HepG2 (cell line): ENCODE data around the gene RPS2. TPM values are rescaled to one million over a fixed set of nuclear protein-coding genes. Genes with fewer than 3 reads are reported as not detected.

Experiments
- ATAC-seq: fragments of 200-7000 bp; cut with Tn5 transposase; 3 replicates; pipeline ENCODE4 v1.9.1; 2020; ENCODE audit warnings: mild to moderate bottlenecking, moderate library complexity
- BruUV-seq: library from RNA; stranded (reverse); fragments of 400-500 nt; replicated peaks from 2 replicates; lab custom pipeline; 2021; lab: Mats Ljungman, UMichigan
- CTCF ChIA-PET: fragments of 300-600 bp; formaldehyde crosslinking; extraction: SDS; loops from one replicate; lab custom pipeline; 2021; ENCODE audit warnings: low total read pairs, inconsistent platforms, low intra/inter-chr PET ratio; lab: Yijun Ruan, JAX
- POLR2A ChIA-PET: fragments of 350-600 bp; sonication (Branson Sonifier 250); formaldehyde crosslinking; loops from one replicate; lab custom pipeline; 2020; ENCODE audit warnings: antibody characterized with exemption, inconsistent platforms; lab: Yijun Ruan, JAX
- DNase-seq: peaks from one replicate; pipeline ENCODE4 v3.0.0-alpha.2; 2015; ENCODE audit warnings: low spot score
- FAIRE-seq: peaks from 3 replicates; lab custom pipeline; 2011; peaks lifted over from hg19 to GRCh38; lab: Jason Lieb, UNC
- H2AFZ ChIP-seq: one replicate; pipeline ENCODE4 v1.6.1; 2011; ENCODE audit warnings: low read length, inconsistent platforms
- H3K27ac ChIP-seq: fragments of 300-600 bp; 3 replicates; pipeline ENCODE4 v1.8.0; 2011; ENCODE audit warnings: mixed run types, mild to moderate bottlenecking, mixed read lengths, low read length, inconsistent platforms; ENCODE audit not compliant: insufficient read depth; ENCODE audit errors: extremely low read length
- H3K27me3 ChIP-seq, 2 experiments: fragments of 200-600 bp in 1 of 2; 2 replicates in 1 of 2; 3 replicates in 1 of 2; pipeline versions ENCODE4 v1.6.0 to v1.8.0; 2011; ENCODE audit warnings: low read length in 2 of 2, mild to moderate bottlenecking in 2 of 2, moderate library complexity in 2 of 2, inconsistent platforms in 1 of 2; ENCODE audit not compliant: insufficient read depth in 2 of 2, control insufficient read depth in 1 of 2
- H3K36me3 ChIP-seq, 2 experiments: fragments of 200-600 bp in 1 of 2; replicated peaks in 1 of 2; 2 replicates in 1 of 2; 3 replicates in 1 of 2; pipeline versions ENCODE4 v1.5.1 to v1.8.0; 2011; ENCODE audit warnings: low read length in 2 of 2, inconsistent platforms in 1 of 2; ENCODE audit not compliant: insufficient read depth in 2 of 2, control insufficient read depth in 1 of 2
- H3K4me1 ChIP-seq: 2 replicates; pipeline ENCODE4 v1.5.1; 2012; ENCODE audit warnings: low read length, inconsistent platforms; ENCODE audit not compliant: insufficient read depth
- H3K4me2 ChIP-seq: 2 replicates; pipeline ENCODE4 v1.6.0; 2011; ENCODE audit warnings: low read depth, low read length, inconsistent platforms
- H3K4me3 ChIP-seq, 3 experiments: fragments of 200-600 bp in 1 of 3; sonication (generic), shearing (Covaris generic) in 1 of 3; replicated peaks in 1 of 3; 2 replicates each; pipeline ENCODE4 v1.5.1; 2011 to 2016; ENCODE audit warnings: low read length in 3 of 3, inconsistent platforms in 2 of 3, low read depth in 2 of 3, mild to moderate bottlenecking in 2 of 3, control low read depth in 1 of 3, mixed read lengths in 1 of 3; ENCODE audit not compliant: insufficient read depth in 1 of 3
- H3K79me2 ChIP-seq: one replicate; pipeline ENCODE4 v1.6.1; 2011; ENCODE audit warnings: low read length, inconsistent platforms; ENCODE audit not compliant: insufficient read depth
- H3K9ac ChIP-seq: 2 replicates; pipeline ENCODE4 v1.6.0; 2011; ENCODE audit warnings: mild to moderate bottlenecking, low read depth, low read length, inconsistent platforms; ENCODE audit not compliant: insufficient read depth
- H3K9me3 ChIP-seq: 2 replicates; pipeline ENCODE4 v1.5.1; 2012; ENCODE audit warnings: mild to moderate bottlenecking, low read length
- H4K20me1 ChIP-seq: 2 replicates; pipeline ENCODE4 v1.6.0; 2011; ENCODE audit warnings: inconsistent platforms, mild to moderate bottlenecking, low read length, moderate library complexity; ENCODE audit not compliant: insufficient read depth
- AGO2 ChIP-seq: fragments of 200-400 bp; formaldehyde crosslinking; optimal IDR thresholded peaks from 2 replicates; pipeline ENCODE3; 2017; ENCODE audit warnings: mild to moderate bottlenecking, low read depth, low read length, moderate library complexity
- CREM ChIP-seq, 2 experiments: sonication (generic) in 1 of 2; formaldehyde crosslinking in 1 of 2; IDR thresholded peaks; 2 replicates each; pipeline versions ENCODE4 v1.4.0 to v1.6.1; 2016 to 2020; ENCODE audit warnings: antibody characterized with exemption in 1 of 2, mild to moderate bottlenecking in 1 of 2, missing genetic modification reagents in 1 of 2
- RBFOX2 ChIP-seq: fragments of 200-400 bp; formaldehyde crosslinking; IDR thresholded peaks from 2 replicates; pipeline ENCODE4 v1.6.1; 2017; ENCODE audit warnings: low read depth, mild to moderate bottlenecking, low read length
- TCF7L2 ChIP-seq: IDR thresholded peaks from 2 replicates; pipeline ENCODE4 v1.6.1; 2011; ENCODE audit warnings: mild to moderate bottlenecking, low read depth, low read length, moderate library complexity
- ZNF75D ChIP-seq: sonication (generic); formaldehyde crosslinking; IDR thresholded peaks from 2 replicates; pipeline ENCODE4 v1.8.1; 2023; ENCODE audit warnings: missing genetic modification reagents, mild to moderate bottlenecking, borderline replicate concordance
- WGBS: methylation state at CpG from one replicate; pipeline ENCODE4 v1.1.6; 2017; ENCODE audit warnings: low lambda C conversion rate; 5-methylcytosine and 5-hydroxymethylcytosine counted together
- in situ Hi-C: cut with HindIII; loops from 2 replicates; pipeline ENCODE4 v1.10.0; 2017; ENCODE audit warnings: low pct_unique_long_range_greater_than_20kb; ENCODE audit not compliant: extremely low pct_ligation_motif_present
- intact Hi-C: fragments of 100-400 bp; cut with micrococcal nuclease; formaldehyde crosslinking; loops from one replicate; pipeline ENCODE4 v1.10.0; 2022; ENCODE audit not compliant: unreplicated experiment
- polyA plus RNA-seq, 8 experiments: library from polyadenylated mRNA; depleted of rRNA in 3 of 8; stranded (reverse) in 7 of 8; unstranded in 1 of 8; fragments of >200 nt; fragmentation: Illumina TruSeq in 4 of 8; extraction: Trizol in 4 of 8; gene quantifications; 2 replicates each; pipeline versions ENCODE4 v1.2.1 to v1.2.3, GENCODE V29; 2011 to 2016; ENCODE audit warnings: low read depth in 4 of 8, missing spikeins in 1 of 8, mixed read lengths in 1 of 8; ENCODE audit not compliant: insufficient read depth in 1 of 8
- total RNA-seq, 5 experiments: library from RNA; depleted of rRNA; stranded (reverse); fragments of >200 nt; fragmentation: Illumina TruSeq; extraction: Trizol; gene quantifications; 2 replicates each; pipeline ENCODE4 v1.2.3, GENCODE V29; 2016; ENCODE audit warnings: low read depth in 1 of 5
- TF ChIP-seq, protein P1 (sequence below): IDR thresholded peaks from 2 replicates; pipeline ENCODE4 v1.6.1; 2012; ENCODE audit warnings: low read length, improper control_type of control experiment

Gene RPS2
- total and polyA plus RNA-seq, 2 of the 13 experiments (the other 11 are each of a cell fraction or from before 2014, with no cell fraction given) = 1,908 to 4,514 TPM

DNA sequence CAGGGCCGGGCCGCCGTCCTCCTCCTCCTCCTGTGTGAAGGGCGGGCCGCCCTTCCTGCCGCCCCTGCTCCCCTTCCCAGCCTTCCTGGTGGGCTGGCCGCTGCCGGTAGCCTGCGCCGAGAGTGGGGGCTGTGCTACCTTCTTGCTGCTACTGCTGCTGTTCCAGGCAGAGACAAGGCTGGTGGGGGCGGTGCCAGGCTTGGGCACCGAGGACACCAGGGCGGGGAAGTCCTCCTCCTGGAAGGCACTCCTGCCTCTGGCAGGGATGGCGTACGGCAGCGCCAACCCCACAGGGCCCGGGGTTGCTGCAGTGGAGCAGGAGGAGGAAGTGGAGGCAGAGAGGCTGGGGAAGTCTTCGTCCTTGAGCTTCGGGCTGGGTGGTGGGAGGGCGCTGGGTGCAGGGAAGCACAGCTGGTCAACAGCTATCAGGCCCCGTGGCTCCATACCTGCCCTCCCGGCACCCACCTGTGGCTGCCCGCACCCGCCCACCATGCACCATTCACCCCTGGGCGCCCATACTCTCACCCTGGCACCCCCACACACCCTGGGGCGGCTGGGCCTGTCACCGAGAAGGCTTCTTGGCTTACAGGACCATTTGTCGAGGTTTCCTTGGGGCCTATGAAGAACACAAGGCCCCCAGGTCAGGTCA, 35.4 kb upstream of the RPS2 start:
- TF ChIP-seq CREM (IDR thresholded peaks at IDR 0.05) (no peak), CREM (CRISPR knock-in tag; IDR thresholded peaks at IDR 0.05) (no peak), AGO2 (peak; percentile 31)
- TF ChIP-seq, all 625 proteins: peak for 1
- peaks cover 29 to 45% of the 10 kb centered on the region in 2 experiments for H3K36me3 ChIP-seq
- CTCF ChIA-PET = no interaction called here
- no TSS peak for BruUV-seq
- POLR2A ChIA-PET = interaction anchor here (1.3 kb wide), 1 partner anchor 9 kb away, joined by 3 read pairs; no protein-coding TSS in a partner anchor
- FAIRE-seq = no peak
- no peaks in the 10 kb centered on the region for H3K27me3 ChIP-seq
- no peak overlapping the region for H3K4me3 ChIP-seq
- no peak overlapping the region for H3K27ac ChIP-seq
- DNase-seq = no peak
- intact Hi-C loops (no loop called here), in situ Hi-C loops (no loop called here)
- no peak overlapping the region for H3K4me2 ChIP-seq
- no peak for ATAC-seq
- peaks cover 11% of the 10 kb centered on the region for H3K4me1 ChIP-seq
- 96% methylated on average over 15 of the region's 28 CpGs for WGBS
- H3K79me2 ChIP-seq = peaks cover 4% of the 10 kb centered on the region
- H2AFZ ChIP-seq = no peak overlapping the region
- H3K9ac ChIP-seq = no peak overlapping the region
- H4K20me1 ChIP-seq = peaks cover 5% of the 10 kb centered on the region; the same call in 1 of the 2 replicates
- H3K9me3 ChIP-seq = no peaks in the 10 kb centered on the region

DNA sequence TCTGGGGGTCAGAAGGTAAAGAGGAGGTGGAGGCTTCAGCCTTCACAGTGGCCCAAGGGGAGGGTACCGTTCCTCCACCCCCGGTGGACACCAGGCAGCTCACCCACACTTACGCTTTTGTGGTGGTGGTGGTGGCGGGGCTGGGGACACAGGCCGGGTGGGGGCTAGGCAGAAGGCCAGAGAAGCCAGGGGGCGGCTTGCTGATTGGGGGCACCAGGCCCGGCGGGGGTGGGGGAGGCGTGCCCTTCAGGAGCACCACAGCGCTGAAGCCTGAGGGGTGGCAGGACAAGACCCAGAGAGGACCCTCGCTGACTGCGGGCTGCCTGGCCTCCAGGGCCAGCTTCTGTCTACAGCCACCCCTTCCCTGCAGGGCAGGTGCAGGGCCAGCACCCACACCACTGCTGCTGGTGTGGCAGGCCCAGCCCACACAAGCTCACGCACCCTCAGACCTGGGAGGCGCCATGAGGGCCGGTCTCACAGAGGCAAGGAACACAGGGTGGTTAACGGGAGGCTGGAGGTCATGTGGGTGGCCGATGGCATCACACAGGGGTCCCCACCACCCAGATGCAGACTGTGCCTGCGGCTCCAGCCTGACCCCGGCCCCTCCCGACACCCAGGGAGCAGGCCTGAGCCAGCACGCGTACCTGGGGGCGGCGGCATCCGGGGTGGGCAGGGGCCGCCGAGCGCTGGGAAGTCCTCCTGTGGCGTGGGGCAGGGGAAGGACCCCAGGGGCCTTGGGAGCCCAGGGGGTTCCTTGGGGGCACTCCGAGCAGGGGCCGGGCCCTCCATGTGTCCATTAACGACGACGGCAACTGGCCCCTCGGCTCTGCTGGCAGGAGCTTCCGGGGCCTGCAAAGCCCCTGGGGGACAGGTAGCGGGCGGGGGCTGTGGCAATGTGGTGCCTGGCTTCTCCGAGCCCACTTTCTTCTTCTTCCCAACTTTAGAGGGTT, 34.5 kb upstream of the RPS2 start:
- H3K9me3 ChIP-seq = no peaks in the 10 kb centered on the region
- POLR2A ChIA-PET = interaction anchor here (1.3 to 2.3 kb wide), 2 partner anchors 10 to 35 kb away, joined by 3 to 6 read pairs; partner anchors contain the start of gene RPS2
- WGBS = 99% methylated on average over 22 of the region's 39 CpGs
- no peaks in the 10 kb centered on the region for H3K27me3 ChIP-seq
- H3K9ac ChIP-seq = no peak overlapping the region
- H4K20me1 ChIP-seq = peaks cover 5% of the 10 kb centered on the region; the same call in 1 of the 2 replicates
- H3K4me2 ChIP-seq = no peak overlapping the region
- ATAC-seq (no peak), DNase-seq (no peak), FAIRE-seq (no peak)
- intact Hi-C loops = no loop called here
- in situ Hi-C loops = no loop called here
- H3K36me3 ChIP-seq = peaks cover 29 to 45% of the 10 kb centered on the region in 2 experiments
- TF ChIP-seq TCF7L2 (no peak), ZNF75D (no peak), AGO2 (peak; percentile 18), RBFOX2 (0 out of 2 replicates have a peak, but pooled peaks have one; percentile 34)
- TF ChIP-seq, protein P1, sequence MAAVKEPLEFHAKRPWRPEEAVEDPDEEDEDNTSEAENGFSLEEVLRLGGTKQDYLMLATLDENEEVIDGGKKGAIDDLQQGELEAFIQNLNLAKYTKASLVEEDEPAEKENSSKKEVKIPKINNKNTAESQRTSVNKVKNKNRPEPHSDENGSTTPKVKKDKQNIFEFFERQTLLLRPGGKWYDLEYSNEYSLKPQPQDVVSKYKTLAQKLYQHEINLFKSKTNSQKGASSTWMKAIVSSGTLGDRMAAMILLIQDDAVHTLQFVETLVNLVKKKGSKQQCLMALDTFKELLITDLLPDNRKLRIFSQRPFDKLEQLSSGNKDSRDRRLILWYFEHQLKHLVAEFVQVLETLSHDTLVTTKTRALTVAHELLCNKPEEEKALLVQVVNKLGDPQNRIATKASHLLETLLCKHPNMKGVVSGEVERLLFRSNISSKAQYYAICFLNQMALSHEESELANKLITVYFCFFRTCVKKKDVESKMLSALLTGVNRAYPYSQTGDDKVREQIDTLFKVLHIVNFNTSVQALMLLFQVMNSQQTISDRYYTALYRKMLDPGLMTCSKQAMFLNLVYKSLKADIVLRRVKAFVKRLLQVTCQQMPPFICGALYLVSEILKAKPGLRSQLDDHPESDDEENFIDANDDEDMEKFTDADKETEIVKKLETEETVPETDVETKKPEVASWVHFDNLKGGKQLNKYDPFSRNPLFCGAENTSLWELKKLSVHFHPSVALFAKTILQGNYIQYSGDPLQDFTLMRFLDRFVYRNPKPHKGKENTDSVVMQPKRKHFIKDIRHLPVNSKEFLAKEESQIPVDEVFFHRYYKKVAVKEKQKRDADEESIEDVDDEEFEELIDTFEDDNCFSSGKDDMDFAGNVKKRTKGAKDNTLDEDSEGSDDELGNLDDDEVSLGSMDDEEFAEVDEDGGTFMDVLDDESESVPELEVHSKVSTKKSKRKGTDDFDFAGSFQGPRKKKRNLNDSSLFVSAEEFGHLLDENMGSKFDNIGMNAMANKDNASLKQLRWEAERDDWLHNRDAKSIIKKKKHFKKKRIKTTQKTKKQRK = no peak
- CTCF ChIA-PET = no interaction called here
- no peak overlapping the region for H3K27ac ChIP-seq
- H3K4me3 ChIP-seq = no peak overlapping the region
- BruUV-seq = no TSS peak
- H2AFZ ChIP-seq = no peak overlapping the region
- H3K79me2 ChIP-seq = peaks cover 3% of the 10 kb centered on the region
- peaks cover 5% of the 10 kb centered on the region for H3K4me1 ChIP-seq
